Progenitor cell of endocrine pancreas (in vitro differentiated cells): Measurements from ENCODE around the gene EEPD1. TPM values are rescaled to one million over a fixed set of nuclear protein-coding genes. Genes with fewer than 3 reads are reported as not detected.

Source experiments
- DNase-seq: peaks from one replicate; pipeline ENCODE4 v3.0.0; 2021; ENCODE audit warnings: low spot score; ENCODE audit not compliant: unreplicated experiment
- H3K27ac Mint-ChIP-seq: 2 replicates; pipeline ENCODE4 v1.8.0; 2021; ENCODE audit warnings: mild to moderate bottlenecking, moderate library complexity, mixed read lengths
- H3K27me3 Mint-ChIP-seq: 2 replicates; pipeline ENCODE4 v1.8.0; 2021; ENCODE audit warnings: mixed read lengths
- H3K36me3 Mint-ChIP-seq: 2 replicates; pipeline ENCODE4 v1.8.0; 2022; ENCODE audit warnings: mixed read lengths; ENCODE audit not compliant: insufficient read depth
- H3K4me1 Mint-ChIP-seq: 2 replicates; pipeline ENCODE4 v1.8.0; 2021; ENCODE audit warnings: low read depth, mixed read lengths
- H3K4me3 Mint-ChIP-seq: 2 replicates; pipeline ENCODE4 v1.8.0; 2021; ENCODE audit warnings: low read depth, mild to moderate bottlenecking, moderate library complexity, mixed read lengths
- H3K9me3 Mint-ChIP-seq: 2 replicates; pipeline ENCODE4 v1.8.0; 2021; ENCODE audit warnings: low read depth, mixed read lengths
- CTCF ChIP-seq: fragments of 200-600 bp; sonication (generic); IDR thresholded peaks from one replicate; pipeline ENCODE4 v1.5.0; 2021; ENCODE audit warnings: antibody characterized with exemption, mild to moderate bottlenecking; ENCODE audit not compliant: unreplicated experiment
- total RNA-seq: library from RNA; stranded (reverse); gene quantifications from 2 replicates; pipeline ENCODE4 v1.2.1, GENCODE V29; 2021

Gene EEPD1
- total RNA-seq, 1 donor from 2014 or later: 10.6 TPM

- Mint-ChIP-seq H3K4me3 (no peak overlapping the region), H3K27ac (no peak overlapping the region), H3K27me3 (no peaks in the 10 kb centered on the region)
These were observed 14.8 kb upstream of the EEPD1 start for GRCh38 chr7:36138209-36138608.

GRCh38 chr7:36141351-36141750 lies 11.7 kb upstream of the EEPD1 start:
- Mint-ChIP-seq H3K27ac (no peak overlapping the region), H3K27me3 (peaks cover 4% of the 10 kb centered on the region)

More at GRCh38 chr7:36138209-36138608, 14.8 kb upstream of the EEPD1 start:
- no peak for DNase-seq
- TF ChIP-seq CTCF: no peak
- Mint-ChIP-seq H3K9me3 (peaks cover 4% of the 10 kb centered on the region), H3K36me3 (no peaks in the 10 kb centered on the region), H3K4me1 (peaks cover 3% of the 10 kb centered on the region)

GRCh38 chr7:36141850-36142249 lies 11.2 kb upstream of the EEPD1 start:
- no peak overlapping the region for H3K27ac Mint-ChIP-seq
- no peaks in the 10 kb centered on the region for H3K4me1 Mint-ChIP-seq
- no peak overlapping the region for H3K4me3 Mint-ChIP-seq
- H3K27me3 Mint-ChIP-seq: peaks cover 4% of the 10 kb centered on the region
- no peaks in the 10 kb centered on the region for H3K36me3 Mint-ChIP-seq
- no peak for TF ChIP-seq CTCF
- H3K9me3 Mint-ChIP-seq: no peaks in the 10 kb centered on the region
- no peak for DNase-seq

More at GRCh38 chr7:36141351-36141750, 11.7 kb upstream of the EEPD1 start:
- peaks cover 3% of the 10 kb centered on the region for H3K4me1 Mint-ChIP-seq
- H3K36me3 Mint-ChIP-seq: no peaks in the 10 kb centered on the region
- no peak for DNase-seq
- no peak for TF ChIP-seq CTCF
- H3K9me3 Mint-ChIP-seq: no peaks in the 10 kb centered on the region
- no peak overlapping the region for H3K4me3 Mint-ChIP-seq

- Mint-ChIP-seq H3K36me3 (no peaks in the 10 kb centered on the region), H3K27ac (no peak overlapping the region), H3K9me3 (no peaks in the 10 kb centered on the region), H3K4me3 (no peak overlapping the region), H3K4me1 (no peaks in the 10 kb centered on the region), H3K27me3 (peaks cover 4% of the 10 kb centered on the region)
- no peak for TF ChIP-seq CTCF
- no peak for DNase-seq
These were observed 8.9 kb upstream of the EEPD1 start for GRCh38 chr7:36144189-36144588.

- DNase-seq: no peak
- no peak for TF ChIP-seq CTCF
- H3K4me1 Mint-ChIP-seq: no peaks in the 10 kb centered on the region
- H3K36me3 Mint-ChIP-seq: no peaks in the 10 kb centered on the region
- no peak overlapping the region for H3K4me3 Mint-ChIP-seq
- H3K27me3 Mint-ChIP-seq: peaks cover 4% of the 10 kb centered on the region
- H3K9me3 Mint-ChIP-seq: no peaks in the 10 kb centered on the region
- no peak overlapping the region for H3K27ac Mint-ChIP-seq
These were observed 7.4 kb upstream of the EEPD1 start for GRCh38 chr7:36145686-36146085.
